ENCODE measurements around the gene FXYD7. TPM values are rescaled to one million over a fixed set of nuclear protein-coding genes. Genes with fewer than 3 reads are reported as not detected.
"Not testable (repeated sequence)": the region's sequence is repeated elsewhere in the genome, so short reads cannot be mapped to it uniquely, and the experiment has no call there.

FXYD7 gene
- total RNA-seq, 1 donor: under 0.01 TPM

DNA sequence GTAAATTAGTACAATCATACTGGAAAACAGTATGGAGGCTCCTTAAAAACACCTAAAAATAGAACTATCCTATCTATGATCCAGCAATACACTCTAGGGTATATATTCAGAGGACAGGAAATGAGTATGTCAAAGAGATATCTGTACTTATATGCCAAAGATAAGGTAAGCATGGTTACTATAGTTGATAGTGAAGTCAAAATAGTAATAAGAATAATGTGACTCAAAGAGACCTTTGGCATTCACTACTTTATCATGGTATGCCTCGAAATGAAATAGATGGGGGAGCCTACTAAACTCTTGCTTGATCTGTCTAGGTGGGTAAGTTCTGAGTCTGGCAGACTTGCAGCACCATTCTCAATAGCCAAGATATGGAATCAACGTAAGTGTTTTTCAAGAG lies 41.8 kb downstream of the FXYD7 start:
- DNase-seq (ENCODE audit: low read depth): no peak
- TF ChIP-seq, protein P1, sequence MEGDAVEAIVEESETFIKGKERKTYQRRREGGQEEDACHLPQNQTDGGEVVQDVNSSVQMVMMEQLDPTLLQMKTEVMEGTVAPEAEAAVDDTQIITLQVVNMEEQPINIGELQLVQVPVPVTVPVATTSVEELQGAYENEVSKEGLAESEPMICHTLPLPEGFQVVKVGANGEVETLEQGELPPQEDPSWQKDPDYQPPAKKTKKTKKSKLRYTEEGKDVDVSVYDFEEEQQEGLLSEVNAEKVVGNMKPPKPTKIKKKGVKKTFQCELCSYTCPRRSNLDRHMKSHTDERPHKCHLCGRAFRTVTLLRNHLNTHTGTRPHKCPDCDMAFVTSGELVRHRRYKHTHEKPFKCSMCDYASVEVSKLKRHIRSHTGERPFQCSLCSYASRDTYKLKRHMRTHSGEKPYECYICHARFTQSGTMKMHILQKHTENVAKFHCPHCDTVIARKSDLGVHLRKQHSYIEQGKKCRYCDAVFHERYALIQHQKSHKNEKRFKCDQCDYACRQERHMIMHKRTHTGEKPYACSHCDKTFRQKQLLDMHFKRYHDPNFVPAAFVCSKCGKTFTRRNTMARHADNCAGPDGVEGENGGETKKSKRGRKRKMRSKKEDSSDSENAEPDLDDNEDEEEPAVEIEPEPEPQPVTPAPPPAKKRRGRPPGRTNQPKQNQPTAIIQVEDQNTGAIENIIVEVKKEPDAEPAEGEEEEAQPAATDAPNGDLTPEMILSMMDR (IDR thresholded peaks at IDR 0.05; ENCODE audit: insufficient read depth, low read depth, low read length): no peak
- H3K4me3 ChIP-seq (ENCODE audit: low read depth, low read length): no peak overlapping the region

DNA sequence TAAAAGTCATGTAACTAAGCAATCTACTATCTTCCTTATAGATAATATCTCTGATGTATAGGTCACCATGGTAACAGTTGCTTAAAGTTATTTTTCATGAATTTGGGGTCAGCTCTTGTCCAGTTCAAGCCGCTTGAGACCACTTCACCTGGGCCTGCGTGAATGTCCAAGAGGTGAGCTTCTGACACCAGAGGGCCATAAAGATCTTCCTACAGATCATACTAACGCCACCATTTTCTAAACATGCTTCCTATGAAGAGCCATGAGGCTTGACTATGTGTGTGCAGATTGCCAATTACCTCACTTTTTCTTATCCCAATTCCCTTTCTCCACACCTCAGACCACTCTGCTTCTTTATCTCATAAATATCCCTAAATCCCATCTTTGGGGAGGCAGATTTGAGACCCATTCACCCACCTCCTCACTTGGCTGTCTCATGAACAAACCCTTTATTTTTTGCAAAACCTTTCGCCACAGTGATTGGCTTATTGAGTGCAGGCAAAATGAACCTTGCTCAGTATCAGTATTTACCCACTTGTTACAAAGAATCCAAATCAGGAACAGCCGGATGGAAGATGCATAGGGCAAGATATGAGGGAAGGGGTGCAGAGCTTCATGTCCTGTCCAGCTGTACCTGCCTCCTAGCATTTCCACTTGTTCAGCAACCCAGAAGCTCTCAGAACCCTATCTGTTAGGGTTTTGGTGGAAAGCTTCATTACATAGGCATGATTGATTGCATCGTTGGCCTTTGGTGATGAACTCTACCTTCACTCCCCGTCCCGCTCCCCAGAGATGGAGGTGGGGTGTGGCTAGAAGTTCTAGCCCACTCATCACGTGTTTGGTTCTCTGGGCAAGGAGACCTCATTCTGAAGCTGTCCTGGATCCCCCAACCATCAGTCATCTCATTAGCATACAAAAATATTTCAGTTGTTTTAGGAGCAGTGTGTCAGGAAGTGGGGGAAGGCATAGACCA lies 51.2 kb downstream of the FXYD7 start:
- TF ChIP-seq, protein P1 (IDR thresholded peaks at IDR 0.05; ENCODE audit: insufficient read depth, low read depth, low read length): no peak
- no peak for DNase-seq (ENCODE audit: low read depth)
- H3K4me3 ChIP-seq (ENCODE audit: low read depth, low read length): no peak overlapping the region

DNA sequence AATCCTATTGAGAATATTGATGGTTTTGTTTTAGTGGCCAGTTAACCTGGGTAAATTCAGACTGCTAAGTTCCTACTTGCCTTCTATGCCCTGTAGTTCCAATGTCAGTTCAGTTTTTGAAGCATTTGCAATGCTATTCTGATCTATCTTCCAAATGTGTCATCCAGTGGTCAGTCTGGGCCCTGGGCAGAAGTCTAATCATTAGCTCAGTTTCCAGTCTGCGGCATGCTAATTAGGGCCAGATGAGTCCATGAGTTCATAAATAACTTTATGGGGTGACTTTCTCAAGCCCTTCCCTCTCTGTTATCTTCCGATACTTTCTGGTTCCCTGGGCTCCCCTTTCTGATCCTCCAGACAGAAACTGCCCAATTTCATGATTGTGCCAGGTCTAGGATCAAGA lies 52.8 kb downstream of the FXYD7 start:
- H3K4me3 ChIP-seq (ENCODE audit: low read depth, low read length): no peak overlapping the region
- no peak for DNase-seq (ENCODE audit: low read depth)
- TF ChIP-seq, protein P1 (IDR thresholded peaks at IDR 0.05; ENCODE audit: insufficient read depth, low read depth, low read length): no peak

DNA sequence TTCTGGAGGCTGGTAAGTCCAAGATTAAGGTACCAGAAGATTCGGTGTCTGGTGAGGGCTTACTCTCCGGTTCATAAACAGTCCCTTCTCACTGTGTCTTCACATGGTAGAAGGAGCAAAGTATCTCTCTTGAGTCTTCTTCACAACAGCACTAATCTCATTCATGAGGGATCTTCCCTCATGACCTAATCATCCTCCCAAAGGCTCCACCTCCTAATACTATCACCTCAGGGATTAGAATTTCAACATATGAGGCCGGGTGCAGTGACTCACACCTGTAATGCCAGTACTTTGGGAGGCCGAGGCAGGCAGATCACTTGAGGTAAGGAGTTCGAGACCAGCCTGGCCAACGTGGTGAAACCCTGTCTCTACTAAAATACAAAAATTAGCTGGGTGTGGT lies 53.8 kb downstream of the FXYD7 start:
- H3K4me3 ChIP-seq (ENCODE audit: low read depth, low read length); DNase-seq (ENCODE audit: low read depth): not testable (repeated sequence)

DNA sequence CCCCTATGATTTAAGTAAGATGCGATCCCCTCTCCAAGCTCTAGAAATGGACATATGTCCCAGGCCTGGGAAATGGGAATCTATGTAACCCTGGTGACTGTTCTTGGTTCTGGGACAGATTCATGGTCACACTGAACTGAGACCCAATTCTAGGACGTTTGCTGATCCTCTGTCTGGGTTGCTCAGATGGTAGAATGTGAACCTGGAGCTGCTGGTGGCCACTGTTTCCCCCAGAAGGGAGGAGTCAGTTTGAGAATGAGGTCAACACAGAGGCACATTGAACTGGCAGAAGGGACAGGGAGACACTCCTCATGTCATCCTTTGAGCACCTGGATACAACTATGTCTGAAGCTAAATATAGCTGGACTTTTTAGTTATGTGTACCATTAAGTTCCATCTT lies 56.4 kb downstream of the FXYD7 start:
- TF ChIP-seq, protein P1 (IDR thresholded peaks at IDR 0.05; ENCODE audit: insufficient read depth, low read depth, low read length): no peak
- DNase-seq (ENCODE audit: low read depth): no peak
- H3K4me3 ChIP-seq (ENCODE audit: low read depth, low read length): no peak overlapping the region

DNA sequence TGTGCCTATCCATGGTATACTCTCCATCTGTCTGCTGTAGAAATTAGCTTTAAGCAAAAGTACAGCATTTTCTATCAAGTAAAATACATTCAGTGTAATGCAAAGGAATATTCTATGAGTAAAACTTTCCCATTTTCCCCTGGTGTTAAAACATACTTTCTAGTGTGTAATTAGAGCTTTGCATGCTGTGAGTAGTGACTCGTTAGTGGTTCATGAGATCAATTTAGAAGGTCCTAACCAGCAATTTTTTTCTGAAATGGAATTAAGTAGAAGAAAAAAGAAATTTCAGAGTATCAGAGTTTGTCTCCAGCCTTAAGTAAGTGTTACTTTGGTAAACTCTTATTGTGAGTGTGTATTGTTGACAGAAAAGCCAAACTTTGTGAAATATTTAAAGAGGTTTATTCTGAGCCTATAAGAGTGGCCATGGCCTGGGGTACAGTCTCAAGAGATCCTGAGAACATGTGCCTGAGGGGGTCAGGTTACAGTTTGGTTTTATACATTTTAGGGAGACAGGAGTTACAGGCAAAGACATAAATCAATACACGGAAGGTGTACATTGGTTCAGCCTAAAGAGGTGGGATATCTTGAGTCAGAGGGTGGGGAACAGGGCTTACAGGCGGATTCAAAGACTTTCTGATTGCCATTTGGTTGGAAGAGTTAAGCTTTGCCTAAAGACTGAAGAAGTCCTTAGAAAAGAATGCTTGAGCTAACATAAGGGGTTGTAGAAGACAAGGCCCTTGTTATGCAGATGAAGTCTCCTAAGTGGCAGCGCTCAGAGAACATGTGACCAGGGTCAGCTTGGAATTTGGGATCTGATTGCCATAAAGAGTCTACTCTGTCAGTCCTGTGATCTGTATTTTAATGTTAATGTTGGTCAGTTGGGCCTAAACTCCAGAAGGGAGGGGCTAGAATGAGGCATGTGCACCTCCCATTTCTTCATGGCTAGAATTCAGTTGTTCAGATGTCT lies 60.0 kb downstream of the FXYD7 start:
- TF ChIP-seq, protein P1 (IDR thresholded peaks at IDR 0.05; ENCODE audit: insufficient read depth, low read depth, low read length): no peak
- no peak overlapping the region for H3K4me3 ChIP-seq (ENCODE audit: low read depth, low read length)
- no peak for DNase-seq (ENCODE audit: low read depth)

Small RNAs within 50 kb of the gene (small RNA-seq; reads per million reads assigned to genes)
- not detected for gene AC020907.2

Other genes starting within 250 kb of the FXYD7 start
- 3.2 and 3.9 TPM in 2 replicates for gene ZNF30, start 216.4 kb upstream of the FXYD7 start, total RNA-seq
- gene ZNF792, start 179.0 kb upstream of the FXYD7 start, total RNA-seq: 5.8 and 6.5 TPM in 2 replicates
- 23.3 and 26.7 TPM in 2 replicates for gene GRAMD1A, start 142.9 kb upstream of the FXYD7 start, total RNA-seq
- 2.6 and 3.2 TPM in 2 replicates for gene SCN1B, start 112.8 kb upstream of the FXYD7 start, total RNA-seq
- gene HPN, start 101.5 kb upstream of the FXYD7 start, total RNA-seq: not detected in 2 replicates
- gene FXYD3, start 27.4 kb upstream of the FXYD7 start, total RNA-seq: not detected in 2 replicates
- not detected in 2 replicates for gene LGI4, start 8.2 kb upstream of the FXYD7 start, total RNA-seq
- gene FXYD1, start 4.4 kb upstream of the FXYD7 start, total RNA-seq: 0.32 TPM in 1 of 2 replicates, not detected in the other
- 20.3 and 24.5 TPM in 2 replicates for gene FXYD5, start 11.5 kb downstream of the FXYD7 start, total RNA-seq
- gene FAM187B, start 85.5 kb downstream of the FXYD7 start, total RNA-seq: not detected in 2 replicates
- gene LSR, start 105.7 kb downstream of the FXYD7 start, total RNA-seq: 0.86 and 1.6 TPM in 2 replicates
- gene USF2, start 125.7 kb downstream of the FXYD7 start, total RNA-seq: 50.1 and 58.3 TPM in 2 replicates
- gene HAMP, start 139.3 kb downstream of the FXYD7 start, total RNA-seq: not detected in 2 replicates
- not detected in 2 replicates for gene MAG, start 148.9 kb downstream of the FXYD7 start, total RNA-seq
- 0.32 TPM in 1 of 2 replicates, not detected in the other for gene CD22, start 185.9 kb downstream of the FXYD7 start, total RNA-seq
- not detected in 2 replicates for gene FFAR1, start 204.6 kb downstream of the FXYD7 start, total RNA-seq
- not detected in 2 replicates for gene FFAR3, start 215.2 kb downstream of the FXYD7 start, total RNA-seq
- gene GPR42, start 227.8 kb downstream of the FXYD7 start, total RNA-seq: not detected in 2 replicates

Measured in fibroblast of villous mesenchyme (primary cell).